IMR-90 (cell line): ENCODE measurements around the gene CDC45. TPM values are rescaled to one million over a fixed set of nuclear protein-coding genes. Genes with fewer than 3 reads are reported as not detected.

ENCODE experiments used
- ATAC-seq: fragments of 200-7000 bp; cut with Tn5 transposase; 2 replicates; pipeline ENCODE4 v1.9.1; 2020; ENCODE audit warnings: low read depth, mild to moderate bottlenecking, moderate library complexity
- BruUV-seq: library from RNA; stranded (reverse); fragments of 400-500 nt; replicated peaks from 2 replicates; lab custom pipeline; 2021; lab: Mats Ljungman, UMichigan
- CTCF ChIA-PET: fragments of 300-600 bp; formaldehyde crosslinking; extraction: SDS; loops from one replicate; lab custom pipeline; 2021; ENCODE audit warnings: antibody characterized with exemption; lab: Yijun Ruan, JAX
- POLR2A ChIA-PET: fragments of 300-600 bp; sonication (Branson Sonifier 250); formaldehyde crosslinking; loops from one replicate; lab custom pipeline; 2022; ENCODE audit warnings: antibody characterized with exemption; ENCODE audit not compliant: unreplicated experiment; lab: Charles Lee
- DNase-seq: peaks from one replicate; pipeline ENCODE4 v3.0.0; 2013
- H2AFZ ChIP-seq: replicated peaks from 2 replicates; pipeline ENCODE3; 2013; ENCODE audit warnings: low read length, mild to moderate bottlenecking; ENCODE audit not compliant: poor library complexity
- H2AK5ac ChIP-seq: 2 replicates; pipeline ENCODE4 v1.6.1; 2013; ENCODE audit warnings: low read depth, low read length, inconsistent platforms
- H2AK9ac ChIP-seq: replicated peaks from 2 replicates; pipeline ENCODE3; 2013; ENCODE audit warnings: mild to moderate bottlenecking, low read depth, low read length, moderate library complexity; ENCODE audit not compliant: poor library complexity
- H2BK120ac ChIP-seq: 2 replicates; pipeline ENCODE4 v1.6.1; 2013; ENCODE audit warnings: low read depth, low read length, inconsistent platforms
- H2BK15ac ChIP-seq: 3 replicates; pipeline ENCODE4 v1.6.1; 2013; ENCODE audit warnings: low read depth, low read length, inconsistent platforms
- H2BK20ac ChIP-seq: 2 replicates; pipeline ENCODE4 v1.6.1; 2013; ENCODE audit warnings: low read depth, mild to moderate bottlenecking, inconsistent platforms, low read length, moderate library complexity
- H2BK5ac ChIP-seq: 2 replicates; pipeline ENCODE4 v1.6.1; 2013; ENCODE audit warnings: mild to moderate bottlenecking, low read depth, low read length, inconsistent platforms; ENCODE audit not compliant: poor library complexity, severe bottlenecking
- H3K14ac ChIP-seq: replicated peaks from 2 replicates; pipeline ENCODE4 v1.6.1; 2013; ENCODE audit warnings: low read depth, low read length, inconsistent platforms
- H3K18ac ChIP-seq: 2 replicates; pipeline ENCODE4 v1.6.1; 2013; ENCODE audit warnings: low read depth, low read length, control low read depth
- H3K23ac ChIP-seq: 2 replicates; pipeline ENCODE4 v1.6.1; 2013; ENCODE audit warnings: low read depth, low read length, inconsistent platforms
- H3K27ac ChIP-seq: 2 replicates; pipeline ENCODE4 v1.5.1; 2013; ENCODE audit warnings: mild to moderate bottlenecking, control low read depth, low read length; ENCODE audit not compliant: insufficient read depth
- H3K27me3 ChIP-seq: 2 replicates; pipeline ENCODE4 v1.6.1; 2013; ENCODE audit warnings: low read length; ENCODE audit not compliant: control insufficient read depth, insufficient read depth
- H3K36me3 ChIP-seq: 2 replicates; pipeline ENCODE4 v1.6.1; 2013; ENCODE audit warnings: low read length, mixed read lengths; ENCODE audit not compliant: control insufficient read depth, insufficient read depth
- H3K4ac ChIP-seq: 2 replicates; pipeline ENCODE4 v1.6.1; 2013; ENCODE audit warnings: low read depth, low read length, inconsistent platforms
- H3K4me1 ChIP-seq: 2 replicates; pipeline ENCODE4 v1.6.1; 2013; ENCODE audit warnings: low read length, mixed read lengths; ENCODE audit not compliant: control insufficient read depth, insufficient read depth
- H3K4me2 ChIP-seq: 2 replicates; pipeline ENCODE4 v1.6.1; 2013; ENCODE audit warnings: low read depth, mild to moderate bottlenecking, control low read depth, low read length, moderate library complexity
- H3K4me3 ChIP-seq: 2 replicates; pipeline ENCODE4 v1.5.1; 2013; ENCODE audit warnings: low read depth, mild to moderate bottlenecking, control low read depth, low read length, moderate library complexity; ENCODE audit not compliant: insufficient read depth
- H3K56ac ChIP-seq: 2 replicates; pipeline ENCODE4 v1.6.1; 2013; ENCODE audit warnings: low read length, inconsistent platforms; ENCODE audit not compliant: insufficient read depth; ENCODE audit errors: extremely low read depth
- H3K79me1 ChIP-seq, 2 experiments: 2 replicates each; pipeline ENCODE4 v1.6.1; 2013; ENCODE audit warnings: low read length in 2 of 2, inconsistent platforms in 1 of 2, low read depth in 1 of 2
- H3K9ac ChIP-seq: 2 replicates; pipeline ENCODE4 v1.6.1; 2013; ENCODE audit warnings: low read depth, low read length, control low read depth
- H3K9me1 ChIP-seq: 2 replicates; pipeline ENCODE4 v1.6.1; 2013; ENCODE audit warnings: low read length, inconsistent platforms; ENCODE audit not compliant: insufficient read depth
- H3K9me3 ChIP-seq: 2 replicates; pipeline ENCODE4 v1.6.1; 2013; ENCODE audit warnings: low read length; ENCODE audit not compliant: control insufficient read depth, insufficient read depth
- H4K20me1 ChIP-seq: 2 replicates; pipeline ENCODE4 v1.6.1; 2013; ENCODE audit warnings: low read length, inconsistent platforms; ENCODE audit not compliant: insufficient read depth
- H4K5ac ChIP-seq: 2 replicates; pipeline ENCODE4 v1.6.1; 2013; ENCODE audit warnings: mild to moderate bottlenecking, low read depth, low read length, control low read depth
- H4K8ac ChIP-seq, 2 experiments: 2 replicates each; pipeline ENCODE4 v1.6.1; 2013; ENCODE audit warnings: low read depth in 2 of 2, low read length in 2 of 2, control low read depth in 1 of 2, inconsistent platforms in 1 of 2
- H4K91ac ChIP-seq: 2 replicates; pipeline ENCODE4 v1.6.1; 2013; ENCODE audit warnings: low read depth, low read length, inconsistent platforms; ENCODE audit not compliant: insufficient read depth
- CHD1 ChIP-seq: IDR thresholded peaks from 2 replicates; pipeline ENCODE4 v1.6.1; 2012; ENCODE audit warnings: low read depth, low read length, improper control_type of control experiment
- POLR2A ChIP-seq: IDR thresholded peaks from 2 replicates; pipeline ENCODE4 v1.6.1; 2012; ENCODE audit warnings: mild to moderate bottlenecking, low read depth, low read length
- SMC3 ChIP-seq: fragments of 150-350 bp; IDR thresholded peaks from 2 replicates; pipeline ENCODE4 v1.6.1; 2016; ENCODE audit warnings: low read depth, mild to moderate bottlenecking, antibody characterized with exemption, low read length, moderate library complexity
- USF2 ChIP-seq: fragments of 150-350 bp; IDR thresholded peaks from 2 replicates; pipeline ENCODE4 v1.6.1; 2017; ENCODE audit warnings: mild to moderate bottlenecking, antibody characterized with exemption, low read length, low read depth
- WGBS, 2 experiments: methylation state at CpG; one replicate each; pipeline versions ENCODE4 v1.1.5 to v1.1.7; 2013; ENCODE audit warnings: missing lambda C conversion rate in 2 of 2; ENCODE audit not compliant: insufficient read length in 1 of 2; ENCODE audit errors: extremely low coverage in 2 of 2; 5-methylcytosine and 5-hydroxymethylcytosine counted together
- dilution Hi-C: fragments of 300-500 bp; cut with HindIII; formaldehyde crosslinking; loops from one replicate; pipeline ENCODE4 v1.14.3; 2018; ENCODE audit warnings: low sequenced_read_pairs; ENCODE audit not compliant: unreplicated experiment
- in situ Hi-C: fragments of 300-500 bp; cut with MboI; formaldehyde crosslinking; loops from 3 replicates; pipeline ENCODE4 v1.14.3; 2019; ENCODE audit warnings: low sequenced_read_pairs, inconsistent platforms, mixed read lengths
- intact Hi-C: fragments of 100-400 bp; cut with micrococcal nuclease; formaldehyde crosslinking; loops from 2 replicates; pipeline ENCODE4 v1.10.0; 2022
- polyA plus RNA-seq, 3 experiments: library from polyadenylated mRNA; depleted of rRNA; stranded (reverse); fragments of >200 nt; gene quantifications; 2 replicates each; pipeline ENCODE4 v1.2.3, GENCODE V29; 2012; ENCODE audit warnings: low replicate concordance in 1 of 3
- total RNA-seq: library from RNA; depleted of rRNA; stranded (reverse); fragments of >200 nt; gene quantifications from 2 replicates; pipeline ENCODE4 v1.2.3, GENCODE V29; 2012

Gene CDC45
- total and polyA plus RNA-seq, 2 of the 4 experiments (the other 2 are of a cell fraction) = 22.7 to 44.6 TPM

- Histone ChIP-seq H3K9ac (no peak overlapping the region), H3K27me3 (no peaks in the 10 kb centered on the region), H3K9me3 (no peaks in the 10 kb centered on the region), H3K36me3 (peaks cover 57% of the 10 kb centered on the region), H2BK120ac (no peak overlapping the region), H4K20me1 (peaks cover 4% of the 10 kb centered on the region), H4K8ac (no peak overlapping the region), H2BK15ac (no peak overlapping the region), H3K79me1 (peaks cover 8 to 19% of the 10 kb centered on the region in 2 experiments; a peak in 2 of 4 replicates), H4K91ac (no peak overlapping the region), H4K5ac (no peak overlapping the region), H3K14ac (no peak overlapping the region), H3K4me1 (peaks cover 4% of the 10 kb centered on the region; the same call in 1 of the 2 replicates), H2BK5ac (no peak overlapping the region), H3K4me3 (no peak overlapping the region), H3K23ac (no peak overlapping the region), H3K56ac (no peak overlapping the region), H2BK20ac (no peak overlapping the region), H2AK9ac (no peak overlapping the region), H3K9me1 (peaks cover 10% of the 10 kb centered on the region), H3K18ac (no peak overlapping the region), H3K27ac (no peak overlapping the region), H2AFZ (peak overlapping the region; percentile 15), H3K4ac (no peak overlapping the region), H3K4me2 (no peak overlapping the region), H2AK5ac (no peak overlapping the region)
- ChIA-PET CTCF (no interaction called here), POLR2A (no interaction called here)
- 85% methylated on average over 4 of the region's 10 CpGs; no CpG with 5 or more reads in 1 of the 2 experiments for WGBS, 2 experiments
- intact Hi-C loops = no loop called here
- ATAC-seq (no peak), DNase-seq (no peak)
- BruUV-seq = no TSS peak
- in situ Hi-C loops = no loop called here
- TF ChIP-seq USF2 (no peak), CHD1 (no peak), POLR2A (no peak), SMC3 (no peak)
- dilution Hi-C loops = no loop called here
These were observed 23.2 kb upstream of the CDC45 start for GRCh38 chr22:19456541-19456940.
